Activated T-cell treated with anti-CD3 and anti-CD28 coated beads, Interleukin-2, amount 50 U/mL, for 72 hours (primary cell): ENCODE results near the gene CR1. TPM values are rescaled to one million over a fixed set of nuclear protein-coding genes. Genes with fewer than 3 reads are reported as not detected.

Experiments used
- ATAC-seq, 2 donors: fragments of 150-1000 bp; cut with Tn5 transposase; replicated peaks in 1 of 2; 2 replicates each; pipeline ENCODE4 v1.10.0; 2021; ENCODE audit warnings: moderate library complexity in 2 of 2, mild to moderate bottlenecking in 1 of 2
- DNase-seq, 2 donors: peaks; one replicate each; pipeline ENCODE4 v3.0.0; 2021 to 2022; ENCODE audit warnings: mixed read lengths in 1 of 2
- H3K27ac Mint-ChIP-seq: one replicate; pipeline ENCODE4 v1.8.0; 2022; ENCODE audit warnings: mild to moderate bottlenecking, moderate library complexity, mixed read lengths
- H3K27me3 Mint-ChIP-seq: one replicate; pipeline ENCODE4 v1.8.0; 2022; ENCODE audit warnings: low read depth, mixed read lengths
- H3K36me3 Mint-ChIP-seq, 2 donors: one replicate each; pipeline ENCODE4 v1.8.0; 2022; ENCODE audit warnings: mixed read lengths in 2 of 2, mild to moderate bottlenecking in 1 of 2; ENCODE audit not compliant: insufficient read depth in 2 of 2
- H3K4me1 Mint-ChIP-seq: one replicate; pipeline ENCODE4 v1.8.0; 2022; ENCODE audit warnings: low read depth, mixed read lengths
- H3K4me3 Mint-ChIP-seq, 2 donors: one replicate each; pipeline ENCODE4 v1.8.0; 2022; ENCODE audit warnings: mild to moderate bottlenecking in 2 of 2, mixed read lengths in 2 of 2, moderate library complexity in 2 of 2
- H3K9me3 Mint-ChIP-seq, 2 donors: one replicate each; pipeline ENCODE4 v1.8.0; 2022; ENCODE audit warnings: mixed read lengths in 2 of 2
- total RNA-seq, 2 donors: library from RNA; stranded (reverse); gene quantifications; one replicate each; pipeline ENCODE4 v1.2.3, GENCODE V29; 2022

Gene CR1
- total RNA-seq, 2 donors from 2014 or later: 0.09 to 0.22 TPM

DNA sequence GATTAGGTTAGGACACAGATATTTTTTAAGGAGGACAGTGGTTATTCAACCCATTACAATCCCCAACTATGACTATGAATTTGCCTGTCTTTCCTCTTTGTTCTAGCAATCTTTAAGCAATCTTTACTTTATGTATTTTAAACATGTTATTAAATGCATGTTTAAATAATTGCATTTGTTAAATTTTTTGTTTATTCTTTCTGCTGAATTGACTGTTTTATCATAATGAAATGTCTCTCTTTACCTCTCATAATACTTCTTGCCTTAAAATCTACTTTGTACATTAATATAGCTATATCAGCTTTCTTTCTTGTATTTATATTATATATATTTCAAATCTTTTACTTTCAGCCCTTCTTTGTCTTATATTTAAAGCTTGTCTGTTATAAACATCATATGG, 195.1 kb downstream of the CR1 start:
- no peaks in the 10 kb centered on the region for H3K4me1 Mint-ChIP-seq
- no peaks in the 10 kb centered on the region for H3K36me3 Mint-ChIP-seq
- H3K4me3 Mint-ChIP-seq: no peak overlapping the region
- H3K9me3 Mint-ChIP-seq: no peaks in the 10 kb centered on the region
- H3K27me3 Mint-ChIP-seq: peaks cover 21% of the 10 kb centered on the region
- DNase-seq (no peak), ATAC-seq (no peak)
- no peak overlapping the region for H3K27ac Mint-ChIP-seq

Other genes with a start within 250 kb of the CR1 start
- 100 to 1,000 TPM; 137 to 147 TPM for gene CD55, start 174.5 kb upstream of the CR1 start, total RNA-seq
- gene CR2, start 41.8 kb upstream of the CR1 start, total RNA-seq: under 1 TPM; 0.07 to 0.26 TPM
- under 1 TPM in 1 of 2 donors, not detected in 1; 0.19 TPM for gene CR1L, start 149.0 kb downstream of the CR1 start, total RNA-seq